Measurements from ENCODE around the gene TCEANC2. TPM values are rescaled to one million over a fixed set of nuclear protein-coding genes. Genes with fewer than 3 reads are reported as not detected.

TCEANC2 gene
- total RNA-seq, 1 experiment from 2014 or later = 2.3 TPM

DNA sequence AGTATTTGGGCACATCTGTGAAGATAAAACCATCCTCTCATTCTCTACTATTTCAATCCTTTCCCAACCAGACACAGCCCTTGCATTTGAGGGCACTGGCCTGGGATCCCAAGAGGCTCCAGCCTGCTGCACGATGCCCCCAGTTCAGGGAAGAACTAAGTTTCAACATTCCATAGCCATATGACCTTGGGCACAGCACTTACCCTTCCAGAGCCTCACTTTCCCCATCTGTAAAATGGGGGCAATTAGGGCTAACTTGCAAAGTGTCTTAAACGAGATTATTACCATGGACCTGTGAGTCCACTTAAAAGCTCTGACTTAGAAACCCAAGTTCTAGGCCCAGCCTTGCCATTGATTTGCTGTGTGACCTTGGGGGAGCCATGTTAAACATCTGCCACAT, 76.5 kb downstream of the TCEANC2 start:
- DNase-seq (ENCODE audit: extremely low read depth, low read depth) = no peak

DNA sequence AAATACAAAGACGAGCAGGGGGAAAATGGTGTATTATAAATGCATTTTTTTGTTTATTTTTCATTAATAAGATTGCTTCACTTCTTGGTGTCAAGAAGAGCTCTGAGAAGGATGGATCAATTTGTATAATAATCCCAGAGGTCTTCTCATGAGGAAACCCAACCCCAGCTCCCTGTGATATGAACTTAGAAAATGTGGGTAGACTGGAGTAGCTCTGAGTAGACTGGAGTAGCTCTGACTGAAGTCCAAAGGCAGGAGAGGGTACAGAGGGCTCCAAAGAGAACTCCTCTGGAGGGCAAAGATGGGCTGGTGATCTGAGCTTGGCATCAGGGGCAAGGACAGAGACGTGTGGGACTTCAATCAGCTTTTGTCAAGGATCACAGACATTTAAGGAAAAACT, 78.0 kb downstream of the TCEANC2 start:
- no peak for DNase-seq (ENCODE audit: extremely low read depth, low read depth)

DNA sequence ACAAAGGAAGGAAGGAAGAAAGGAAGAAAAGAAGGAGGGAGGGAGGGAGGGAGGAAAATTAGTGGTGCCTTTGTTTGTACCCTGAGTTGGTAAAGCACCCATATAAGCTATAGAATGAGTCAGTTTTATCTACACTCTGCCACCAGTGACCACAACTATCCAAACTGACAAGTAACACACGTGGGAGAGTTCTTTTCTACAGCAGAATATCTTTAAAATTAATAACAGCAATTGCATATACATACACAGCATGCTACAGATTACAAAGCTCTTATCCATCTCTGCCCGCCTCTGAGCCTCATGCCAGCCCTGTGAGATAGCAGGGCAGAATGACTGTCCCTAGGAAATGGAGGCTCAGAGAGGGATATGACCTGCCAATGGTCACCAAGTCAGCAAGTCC, 79.1 kb downstream of the TCEANC2 start:
- DNase-seq (ENCODE audit: extremely low read depth, low read depth) = no peak

DNA sequence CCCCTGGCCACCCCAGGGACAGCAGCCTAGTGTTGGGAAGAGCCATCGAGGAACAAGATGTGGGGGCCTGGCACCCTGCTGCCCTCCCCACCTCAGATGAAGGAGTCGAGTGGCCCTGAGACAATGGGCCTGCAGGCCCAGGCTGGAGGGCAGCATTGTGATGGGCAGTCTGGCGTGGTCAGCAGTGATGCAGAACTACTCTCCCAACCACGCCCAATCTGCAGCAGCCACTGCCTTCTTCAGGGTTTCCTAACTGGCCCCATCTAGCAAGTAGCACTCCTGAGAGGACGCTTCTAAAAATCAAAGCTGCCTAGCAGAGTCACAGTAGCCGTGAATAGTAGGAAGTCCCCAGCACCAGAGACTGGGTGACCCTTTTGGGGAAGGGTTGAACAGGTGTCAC, 80.9 kb downstream of the TCEANC2 start:
- no peak for DNase-seq (ENCODE audit: extremely low read depth, low read depth)

DNA sequence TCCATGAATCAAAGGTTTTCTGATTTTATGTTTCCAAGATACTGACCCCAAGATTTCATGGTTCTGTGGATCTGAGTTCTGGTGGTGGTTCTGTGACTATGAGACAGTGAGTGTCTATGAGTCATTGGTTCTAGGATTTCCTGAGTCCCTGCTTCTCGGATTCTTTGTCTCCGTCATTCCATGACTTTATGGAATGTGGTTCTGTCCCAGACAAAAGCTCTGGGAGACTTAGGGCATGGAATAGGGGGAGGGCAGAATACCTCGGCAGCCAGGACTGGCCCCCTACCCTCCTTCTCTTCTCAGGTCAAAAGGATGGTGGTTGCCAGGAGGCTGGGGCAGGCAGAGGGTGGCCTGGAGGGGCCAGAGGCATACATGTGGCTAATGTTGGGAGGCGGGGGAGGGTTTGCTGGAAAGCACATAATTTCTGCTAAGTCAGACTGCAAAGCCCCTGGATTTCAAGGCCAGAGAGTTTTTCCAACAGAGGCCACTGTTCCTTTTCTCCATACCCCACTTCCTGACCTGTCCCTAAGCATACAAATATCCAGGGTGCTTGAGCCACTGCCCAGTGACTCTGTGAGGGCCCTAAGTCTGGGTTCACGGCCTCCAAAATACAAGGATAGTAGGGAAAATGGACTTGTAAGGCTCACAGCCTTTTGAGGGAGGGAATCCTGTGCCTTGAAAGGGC, 82.2 kb downstream of the TCEANC2 start:
- DNase-seq (ENCODE audit: extremely low read depth, low read depth) = no peak

DNA sequence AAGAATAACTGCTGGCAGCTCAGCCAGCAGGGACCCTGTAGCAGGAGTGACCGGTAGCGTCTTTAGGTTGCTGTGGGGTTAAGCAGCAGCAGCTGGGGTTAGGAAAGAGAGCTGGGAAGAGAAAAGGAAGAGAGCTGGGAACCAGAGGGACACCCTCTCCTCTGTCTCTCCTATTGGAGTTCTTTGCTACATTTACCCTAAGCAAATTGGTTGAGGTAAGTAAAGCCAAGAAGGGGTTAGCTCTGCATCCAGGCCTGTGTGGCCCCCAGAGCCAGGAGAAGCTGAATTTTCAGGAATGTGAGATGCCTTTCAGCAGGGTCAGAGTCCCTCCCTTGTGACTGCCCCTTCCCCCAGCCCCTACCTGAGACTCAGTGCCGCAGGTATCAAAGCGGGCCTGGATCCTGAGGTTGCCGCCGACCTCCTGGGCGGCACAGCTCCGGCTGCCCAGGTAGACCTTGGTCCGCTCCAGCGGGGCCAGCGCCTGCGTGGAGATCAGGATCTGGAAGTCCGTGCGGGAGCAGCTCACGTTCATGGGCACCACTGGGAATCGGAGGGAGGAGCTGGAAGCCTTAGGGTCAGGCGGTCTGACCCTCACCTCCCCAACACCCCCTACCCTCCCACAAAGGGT, 83.0 kb downstream of the TCEANC2 start:
- no peak for DNase-seq (ENCODE audit: extremely low read depth, low read depth)

DNA sequence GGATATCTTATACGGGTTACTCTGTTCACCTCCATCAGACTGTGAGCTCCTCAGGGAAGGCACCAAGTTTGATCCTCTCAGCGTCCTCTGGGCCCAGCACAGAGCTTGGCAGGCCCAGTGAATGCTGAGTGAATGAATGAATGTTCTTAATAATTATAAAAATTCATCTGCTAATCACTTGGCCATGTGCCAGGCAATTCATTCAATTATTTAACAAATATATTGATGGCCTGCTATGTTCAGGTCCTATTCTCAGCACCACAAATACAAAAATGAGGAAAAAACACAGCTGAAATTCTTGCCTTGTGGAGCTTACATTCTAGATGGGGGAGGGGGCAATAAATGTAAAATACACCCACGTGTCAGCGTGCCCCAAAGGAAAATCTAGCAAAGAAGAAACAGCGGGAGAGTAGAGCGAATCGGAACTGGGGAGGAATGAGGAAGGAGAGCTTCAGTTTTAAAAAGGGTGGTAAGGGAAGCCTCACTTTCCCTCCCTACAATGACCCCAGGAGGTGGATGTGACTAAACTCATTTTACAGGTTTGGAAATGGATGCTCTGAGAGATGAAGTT, 83.6 kb downstream of the TCEANC2 start:
- no peak for DNase-seq (ENCODE audit: extremely low read depth, low read depth)

DNA sequence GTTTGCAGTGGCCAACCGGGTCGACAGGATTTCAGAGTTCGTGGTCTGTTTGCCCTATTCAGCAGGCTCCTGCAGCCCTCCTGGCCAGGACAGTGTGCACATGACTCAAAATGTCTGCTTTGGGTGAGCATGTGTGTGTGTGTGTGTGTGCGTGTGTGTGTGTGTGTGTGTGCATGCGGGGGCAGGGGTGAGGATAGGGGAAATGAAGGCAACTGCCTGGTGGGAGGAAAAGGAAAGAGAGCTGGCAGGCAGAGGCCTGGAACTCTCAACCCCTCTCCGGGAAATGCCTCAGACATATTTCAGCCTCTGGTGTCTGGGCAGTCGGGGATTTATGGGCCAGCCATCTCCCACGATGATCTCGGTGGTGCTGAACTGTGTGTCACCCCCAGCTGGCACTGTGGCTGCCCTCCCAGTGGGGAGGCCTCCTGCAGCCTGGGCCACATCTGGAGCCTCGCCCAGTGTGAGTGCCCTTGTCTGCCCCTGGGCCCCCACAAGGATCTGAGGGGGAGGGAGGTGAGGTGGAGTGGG, 84.2 kb downstream of the TCEANC2 start:
- no peak for DNase-seq (ENCODE audit: extremely low read depth, low read depth)

DNA sequence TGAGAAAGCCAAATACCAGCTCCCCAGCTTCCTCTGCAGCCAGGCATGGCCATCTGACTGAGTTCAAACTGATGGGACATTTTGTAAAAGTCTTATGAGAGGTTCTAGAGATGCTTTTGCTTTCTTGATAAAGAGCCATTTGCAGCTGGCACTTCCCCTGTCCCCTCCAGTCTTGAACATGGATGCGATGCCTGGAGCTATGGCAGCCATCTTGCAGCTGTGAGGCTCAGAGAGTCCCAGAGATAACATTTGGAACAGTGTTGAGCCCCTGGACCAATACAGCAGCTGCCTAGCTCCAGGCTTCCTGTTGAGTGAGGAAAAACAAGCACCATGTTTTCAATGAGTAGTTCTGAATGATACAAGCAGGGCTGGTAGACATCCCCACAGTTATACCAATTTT, 85.6 kb downstream of the TCEANC2 start:
- no peak for DNase-seq (ENCODE audit: extremely low read depth, low read depth)

DNA sequence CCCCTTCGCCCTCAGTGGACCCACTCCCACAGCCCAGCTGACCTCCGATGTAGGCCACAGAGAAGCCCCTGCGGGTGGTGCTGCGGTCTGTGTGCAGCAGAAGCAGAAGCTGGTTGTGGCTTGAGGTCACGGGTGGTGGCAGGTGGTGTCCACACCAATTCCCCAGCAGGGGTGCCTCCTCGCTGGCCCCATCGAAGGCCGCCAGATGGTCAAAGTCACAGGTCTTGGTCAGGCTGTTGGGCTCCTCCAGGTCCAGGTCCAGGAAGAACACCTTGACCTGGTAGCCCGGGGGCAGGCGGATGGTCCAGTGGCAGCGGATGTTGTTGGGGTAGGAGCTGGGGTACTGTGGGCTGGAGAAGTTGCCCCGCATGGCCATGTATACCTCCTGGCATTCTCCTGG, 86.3 kb downstream of the TCEANC2 start:
- DNase-seq (ENCODE audit: extremely low read depth, low read depth) = no peak

DNA sequence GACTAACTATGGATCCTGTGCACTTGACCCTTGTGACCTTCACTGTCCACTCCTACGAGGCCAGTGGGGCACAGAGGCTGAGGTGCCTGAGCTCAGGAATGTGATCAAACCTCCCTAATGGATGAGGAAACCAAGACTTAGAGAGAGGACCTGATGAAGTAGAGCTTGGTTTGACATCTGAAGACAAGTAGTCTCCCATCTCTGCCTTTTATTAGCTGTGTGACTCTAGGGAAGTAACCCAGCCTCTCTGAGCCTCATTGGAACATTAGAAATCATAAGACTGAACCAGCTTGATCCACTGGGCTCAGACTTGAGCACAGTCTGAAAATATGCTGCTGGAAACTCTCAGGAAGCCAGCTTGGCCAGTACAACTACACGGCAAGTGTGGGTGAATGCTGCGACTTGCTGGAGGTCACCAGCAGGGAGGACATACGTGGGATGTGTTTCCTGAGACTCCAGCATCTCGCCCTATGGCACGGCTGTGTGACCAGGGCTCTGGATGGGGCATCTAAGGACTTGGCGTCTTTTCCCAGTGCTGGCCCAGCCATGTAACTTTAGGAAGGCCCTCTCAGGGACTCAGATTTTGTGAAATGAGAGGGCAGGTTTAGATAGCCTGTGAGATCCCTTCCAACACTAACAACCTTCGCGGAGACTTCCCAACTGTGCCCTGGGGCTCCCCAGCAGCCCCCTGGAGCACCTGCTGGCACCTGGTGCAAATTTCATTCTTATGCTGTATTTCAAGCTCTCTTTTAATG, 88.9 kb downstream of the TCEANC2 start:
- no peak for DNase-seq (ENCODE audit: extremely low read depth, low read depth)

DNA sequence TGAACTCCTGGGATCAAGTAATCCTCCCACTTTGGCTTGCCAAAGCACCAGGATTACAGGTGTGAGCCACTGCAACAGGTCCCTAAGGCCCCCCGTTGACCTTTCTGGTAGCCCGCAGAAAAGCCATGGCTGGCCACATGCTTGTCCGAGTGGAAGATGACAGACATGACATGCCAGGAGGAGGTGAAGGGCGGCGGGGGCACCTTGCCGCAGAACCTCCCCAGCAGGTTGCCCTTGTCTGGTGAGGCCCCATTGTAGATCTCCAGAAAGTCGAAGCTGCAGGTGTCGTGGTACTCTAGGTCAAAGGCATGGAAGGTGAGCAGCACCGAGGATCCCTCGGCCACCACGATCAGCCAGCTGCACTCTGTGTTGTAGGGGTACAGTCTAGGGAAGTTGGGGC, 91.0 kb downstream of the TCEANC2 start:
- DNase-seq (ENCODE audit: extremely low read depth, low read depth) = no peak

DNA sequence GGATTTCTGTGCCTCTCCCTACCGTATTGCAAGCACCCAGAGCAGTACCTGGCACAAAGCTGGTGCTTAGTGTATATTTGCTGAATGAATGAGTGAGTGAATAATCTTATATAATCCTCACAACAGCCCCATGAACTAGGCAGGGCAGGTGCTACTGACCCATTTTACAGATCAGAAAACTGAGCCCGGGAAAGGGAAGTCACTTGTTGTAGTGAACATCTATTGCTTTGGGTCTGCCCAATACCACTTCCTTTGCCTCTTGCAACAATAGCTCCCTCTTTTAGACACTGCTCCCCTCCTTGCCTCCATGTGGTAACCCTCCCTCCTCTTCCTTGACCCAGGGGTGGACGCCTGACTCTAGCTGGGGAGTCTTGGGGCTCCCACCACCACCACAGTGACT, 96.3 kb downstream of the TCEANC2 start:
- no peak for DNase-seq (ENCODE audit: extremely low read depth, low read depth)

DNA sequence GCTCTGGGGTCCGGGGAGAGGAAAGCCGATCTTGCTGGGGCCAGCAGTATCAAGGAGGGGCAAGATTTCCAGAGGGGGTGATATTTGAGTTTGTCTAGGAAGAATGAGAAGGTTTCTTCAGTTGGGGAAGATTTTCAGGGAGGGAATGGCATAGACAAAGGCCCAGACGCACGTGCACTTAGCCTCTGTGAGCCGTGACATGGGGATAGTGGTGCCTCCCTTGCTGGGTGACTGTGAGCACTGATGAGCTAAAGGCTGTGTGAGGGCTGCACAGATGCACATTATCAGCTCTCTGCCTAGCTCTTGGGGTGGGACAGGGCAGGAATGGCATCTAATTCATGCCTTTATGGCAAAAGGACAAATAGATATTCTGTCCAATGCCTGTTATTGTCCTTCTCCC, 97.6 kb downstream of the TCEANC2 start:
- no peak for DNase-seq (ENCODE audit: extremely low read depth, low read depth)

DNA sequence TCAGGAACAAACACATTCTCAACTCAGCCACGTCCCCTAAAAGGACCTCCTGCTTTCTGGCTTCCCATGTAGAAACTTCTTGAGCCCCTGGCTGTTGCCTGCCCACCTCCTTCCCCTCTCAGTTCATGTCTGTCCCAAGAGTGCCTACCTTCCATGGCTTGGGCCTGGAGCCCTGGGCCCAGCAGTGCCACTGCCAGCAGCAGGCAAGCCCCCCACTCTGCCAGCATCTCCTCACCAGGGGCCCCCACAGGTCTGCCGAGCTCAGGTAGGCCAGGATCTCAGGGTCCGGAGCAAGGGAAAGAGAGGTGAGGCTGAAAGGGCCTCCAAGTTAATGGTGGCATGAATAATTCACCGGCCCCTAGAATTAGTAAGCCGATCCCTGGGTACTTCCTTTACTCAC, 99.3 kb downstream of the TCEANC2 start, which contains the start of gene CDCP2:
Gene CDCP2, minus strand, starts transcription at position 305 of the 400 bp plus-strand sequence. Its CDS starts 78 bp downstream, at position 227.
- no peak for DNase-seq (ENCODE audit: extremely low read depth, low read depth)

DNA sequence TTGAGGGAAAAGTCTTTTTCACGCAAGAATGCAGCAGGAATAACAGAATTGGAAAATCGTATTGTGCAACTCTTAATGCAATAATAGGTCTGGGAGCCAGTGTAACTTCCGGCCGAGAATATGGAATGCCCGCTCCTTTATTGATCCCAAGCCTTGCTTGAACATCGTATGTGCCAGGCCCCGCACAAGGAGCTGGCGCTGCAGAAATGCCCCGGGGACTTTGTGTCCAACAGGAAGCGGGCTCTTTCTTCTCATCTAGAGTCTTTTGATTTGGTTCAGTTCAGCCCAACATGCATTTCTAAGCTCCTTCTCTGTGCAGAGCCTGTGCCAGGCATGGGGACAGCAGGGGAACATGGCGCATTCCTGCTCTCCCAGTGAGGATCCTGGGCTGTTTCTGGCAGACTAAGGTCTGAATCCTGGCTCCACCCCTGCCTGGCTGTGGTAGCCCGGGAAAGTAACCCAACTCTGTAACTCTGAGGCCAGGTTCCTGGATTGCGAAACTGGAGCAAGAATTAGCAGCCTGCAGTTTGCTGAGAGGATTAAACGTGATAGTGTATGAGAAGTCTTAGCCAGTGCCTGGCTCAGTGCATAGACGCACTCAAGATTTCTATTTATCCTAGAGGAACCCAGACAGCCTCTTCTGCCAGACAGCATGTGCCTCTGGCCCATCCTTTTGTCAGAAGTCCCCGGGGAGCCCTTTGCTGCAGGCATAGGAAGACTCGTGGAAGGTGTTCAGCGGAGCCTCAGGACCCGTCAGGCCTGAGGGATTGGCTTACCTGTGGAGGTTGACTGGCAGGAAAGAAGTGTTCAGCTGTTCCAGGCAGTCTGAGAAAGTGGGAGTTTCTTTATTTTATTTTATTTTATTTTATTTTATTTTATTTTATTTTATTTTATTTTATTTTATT, 100.4 kb downstream of the TCEANC2 start:
- peak; percentile 7 for DNase-seq (ENCODE audit: extremely low read depth, low read depth)
